Measurements from ENCODE around the gene SH3GLB2. TPM values are rescaled to one million over a fixed set of nuclear protein-coding genes. Genes with fewer than 3 reads are reported as not detected.

Gene SH3GLB2
- total and polyA plus RNA-seq, 10 of the 15 experiments (the other 5 are each of a cell fraction or from before 2014, with no cell fraction given) = 0.21 to 61.3 (median 30.8) TPM

GRCh38 chr9:129075996-129076639 is 48.0 kb upstream of the SH3GLB2 start:
- intact Hi-C loops (cut with micrococcal nuclease; ENCODE audit: unreplicated experiment) (no loop called here), in situ Hi-C loops (cut with MboI) (no loop called here)
- Histone ChIP-seq H3K9ac (ENCODE audit: control insufficient read depth, insufficient read depth, low read length) (no peak overlapping the region), H3K36me3 (ENCODE audit: control insufficient read depth in 2 of 2, insufficient read depth in 2 of 2, low read length in 1 of 2) (no peaks in the 10 kb centered on the region), H2AFZ (ENCODE audit: control insufficient read depth, low read depth, low read length) (no peak overlapping the region), H3K4me3 (no peak overlapping the region), H3K27me3 (replicated peaks in 1 of 2; ENCODE audit: control insufficient read depth in 2 of 2, insufficient read depth in 2 of 2, low read length in 1 of 2) (no peaks in the 10 kb centered on the region), H3K4me1 (ENCODE audit: control insufficient read depth, insufficient read depth, low read length) (peaks cover 4% of the 10 kb centered on the region), H3K27ac (ENCODE audit: control insufficient read depth, insufficient read depth) (no peak overlapping the region), H3K79me2 (ENCODE audit: control insufficient read depth, insufficient read depth, low read length) (no peaks in the 10 kb centered on the region), H4K20me1 (ENCODE audit: control insufficient read depth, insufficient read depth) (no peaks in the 10 kb centered on the region), H3K9me3 (replicated peaks; ENCODE audit: control insufficient read depth, insufficient read depth, low read length) (no peaks in the 10 kb centered on the region), H3K4me2 (ENCODE audit: control insufficient read depth, insufficient read depth) (no peak overlapping the region)
- FAIRE-seq (no peak), ATAC-seq (no peak), DNase-seq (ENCODE audit: low read depth, low spot score) (no peak)
- RAD21 ChIA-PET (ENCODE audit: unreplicated experiment) = no interaction called here
- CTCF ChIA-PET = no interaction called here
- no TSS peak for BruUV-seq (replicated peaks)
- WGBS (ENCODE audit: insufficient coverage, insufficient replicate concordance, low lambda C conversion rate, missing lambda C conversion rate) = 75% methylated on average over 16 of the region's 16 CpGs
- SMC1A ChIA-PET (ENCODE audit: uncharacterized antibody, unreplicated experiment) = no interaction called here
- POLR2A ChIA-PET = no interaction called here
- TF ChIP-seq CEBPZ (IDR thresholded peaks at IDR 0.05; ENCODE audit: low read depth, low read length) (no peak), CBX3 (IDR thresholded peaks at IDR 0.05; ENCODE audit: borderline replicate concordance, low read depth) (no peak), MYC (IDR thresholded peaks at IDR 0.05; ENCODE audit: insufficient read depth, insufficient read length, insufficient replicate concordance, low read length, severe bottlenecking) (no peak), KAT2A (conservative IDR thresholded peaks at IDR 0.05; ENCODE audit: control insufficient read depth, low read depth, low read length) (no peak), IRF4 (IDR thresholded peaks at IDR 0.05; ENCODE audit: low read depth, low read length) (no peak), ASH2L (IDR thresholded peaks at IDR 0.05; ENCODE audit: borderline replicate concordance, low read depth) (no peak), ZNF592 (IDR thresholded peaks at IDR 0.05) (no peak), SREBF2 (IDR thresholded peaks at IDR 0.05; ENCODE audit: low read length) (no peak), TCF12 (IDR thresholded peaks at IDR 0.05; ENCODE audit: low read depth, low read length) (no peak), PBX3 (IDR thresholded peaks at IDR 0.05; ENCODE audit: insufficient replicate concordance, low read depth, low read length) (no peak), E2F8 (IDR thresholded peaks at IDR 0.05; ENCODE audit: low read depth, partially characterized antibody) (no peak), ZNF384 (IDR thresholded peaks at IDR 0.05; ENCODE audit: borderline replicate concordance, low read depth, low read length) (no peak)
